Skeletal muscle tissue (tissue), 4 donors: ENCODE results near the gene TRMT61B. TPM values are rescaled to one million over a fixed set of nuclear protein-coding genes. Genes with fewer than 3 reads are reported as not detected.

ENCODE experiments used
- H3K27ac ChIP-seq: one replicate; pipeline ENCODE4 v1.7.0; 2013; ENCODE audit warnings: mild to moderate bottlenecking, low read depth, low read length, inconsistent platforms
- H3K27me3 ChIP-seq, 3 donors: one replicate each; pipeline ENCODE4 v1.7.0; 2013; ENCODE audit warnings: low read length in 3 of 3; ENCODE audit not compliant: control insufficient read depth in 3 of 3, insufficient read depth in 3 of 3
- H3K36me3 ChIP-seq, 3 donors: one replicate each; pipeline ENCODE4 v1.7.0; 2013; ENCODE audit warnings: low read length in 3 of 3; ENCODE audit not compliant: control insufficient read depth in 3 of 3, insufficient read depth in 3 of 3
- H3K4me1 ChIP-seq, 3 donors: one replicate each; pipeline ENCODE4 v1.7.0; 2013; ENCODE audit warnings: low read length in 3 of 3, mild to moderate bottlenecking in 3 of 3; ENCODE audit not compliant: control insufficient read depth in 3 of 3, insufficient read depth in 3 of 3
- H3K4me3 ChIP-seq, 3 donors: one replicate each; pipeline ENCODE4 v1.7.0; 2013; ENCODE audit warnings: low read length in 3 of 3
- H3K9ac ChIP-seq, 3 donors: one replicate each; pipeline ENCODE4 v1.7.0; 2013; ENCODE audit warnings: low read length in 3 of 3, mild to moderate bottlenecking in 3 of 3, moderate library complexity in 2 of 3, low read depth in 1 of 3
- H3K9me3 ChIP-seq, 3 donors: one replicate each; pipeline ENCODE4 v1.7.0; 2013; ENCODE audit warnings: low read length in 3 of 3; ENCODE audit not compliant: control insufficient read depth in 3 of 3
- total RNA-seq: library from RNA; depleted of rRNA; stranded (reverse); fragments of >200 nt; gene quantifications from one replicate; pipeline ENCODE4 v1.2.3, GENCODE V29; 2014
- donor health status: Osteomylitis.

TRMT61B gene
- 25.6 TPM for total RNA-seq

- H3K4me1 ChIP-seq, result peaks cover 22 to 26% (median 26%) of the 10 kb centered on the region in 3 donors
These were observed at the start of gene TRMT61B for GRCh38 chr2:28870146-28870891. Gene TRMT61B, minus strand, starts transcription at chr2:28870309. Its CDS starts 32 bp downstream, at chr2:28870277.

GRCh38 chr2:28915939-28916338, 45.8 kb upstream of the TRMT61B start:
- no peak overlapping the region for H3K27ac ChIP-seq
- no peak overlapping the region for H3K4me3 ChIP-seq
- no peaks in the 10 kb centered on the region for H3K27me3 ChIP-seq
- H3K4me1 ChIP-seq, result no peaks in the 10 kb centered on the region
- H3K36me3 ChIP-seq, result peaks cover 8 to 41% (median 17%) of the 10 kb centered on the region in 3 donors
- H3K9ac ChIP-seq, result no peak overlapping the region
- H3K9me3 ChIP-seq, result no peaks in the 10 kb centered on the region

More at GRCh38 chr2:28870146-28870891, at the start of gene TRMT61B:
- H3K9me3 ChIP-seq, result no peaks in the 10 kb centered on the region
- H3K9ac ChIP-seq, result peak within 1 kb of the TSS; percentile 86 to 98 (median 97)
- peak within 1 kb of the TSS; percentile 97 to 100 (median 98) for H3K4me3 ChIP-seq
- no peaks in the 10 kb centered on the region for H3K27me3 ChIP-seq
- H3K36me3 ChIP-seq, result no peaks in the 10 kb centered on the region
- H3K27ac ChIP-seq, result peak within 1 kb of the TSS; percentile 64

- no peaks in the 10 kb centered on the region for H3K9me3 ChIP-seq
- no peak overlapping the region for H3K9ac ChIP-seq
- H3K36me3 ChIP-seq, result peaks cover 21 to 54% (median 33%) of the 10 kb centered on the region in 3 donors
- no peaks in the 10 kb centered on the region for H3K27me3 ChIP-seq
- H3K4me3 ChIP-seq, result no peak overlapping the region
- H3K27ac ChIP-seq, result no peak overlapping the region
- peaks cover 0 to 6% (median 0%) of the 10 kb centered on the region in 3 donors for H3K4me1 ChIP-seq
These were observed 39.7 kb upstream of the TRMT61B start for GRCh38 chr2:28909655-28910353.

- Histone ChIP-seq H3K4me1 (peaks cover 0 to 7% (median 0%) of the 10 kb centered on the region in 3 donors), H3K27ac (no peak overlapping the region), H3K36me3 (peaks cover 14 to 47% (median 23%) of the 10 kb centered on the region in 3 donors), H3K4me3 (no peak overlapping the region), H3K27me3 (no peaks in the 10 kb centered on the region), H3K9ac (no peak overlapping the region), H3K9me3 (no peaks in the 10 kb centered on the region)
These were observed 38.1 kb upstream of the TRMT61B start for GRCh38 chr2:28908172-28908571.

GRCh38 chr2:28906821-28907220, 36.7 kb upstream of the TRMT61B start:
- no peak overlapping the region for H3K4me3 ChIP-seq
- H3K9me3 ChIP-seq, result no peaks in the 10 kb centered on the region
- no peaks in the 10 kb centered on the region for H3K27me3 ChIP-seq
- H3K4me1 ChIP-seq, result peaks cover 0 to 7% (median 0%) of the 10 kb centered on the region in 3 donors
- H3K36me3 ChIP-seq, result peaks cover 20 to 46% (median 28%) of the 10 kb centered on the region in 3 donors
- no peak overlapping the region for H3K27ac ChIP-seq
- no peak overlapping the region for H3K9ac ChIP-seq

- Histone ChIP-seq H3K9me3 (no peaks in the 10 kb centered on the region), H3K4me3 (no peak overlapping the region), H3K27ac (no peak overlapping the region), H3K9ac (no peak overlapping the region), H3K27me3 (no peaks in the 10 kb centered on the region), H3K4me1 (peaks cover 0 to 7% (median 0%) of the 10 kb centered on the region in 3 donors), H3K36me3 (peaks cover 20 to 43% (median 28%) of the 10 kb centered on the region in 3 donors)
These were observed 36.3 kb upstream of the TRMT61B start for GRCh38 chr2:28906376-28906775.

- H3K36me3 ChIP-seq, result peaks cover 20 to 40% (median 28%) of the 10 kb centered on the region in 3 donors
- H3K4me3 ChIP-seq, result no peak overlapping the region
- H3K9me3 ChIP-seq, result no peaks in the 10 kb centered on the region
- H3K4me1 ChIP-seq, result peaks cover 0 to 7% (median 0%) of the 10 kb centered on the region in 3 donors
- no peaks in the 10 kb centered on the region for H3K27me3 ChIP-seq
- H3K27ac ChIP-seq, result no peak overlapping the region
- H3K9ac ChIP-seq, result no peak overlapping the region
These were observed 35.4 kb upstream of the TRMT61B start for GRCh38 chr2:28905533-28905932.

GRCh38 chr2:28904802-28905457, 34.8 kb upstream of the TRMT61B start:
- Histone ChIP-seq H3K27ac (no peak overlapping the region), H3K4me3 (no peak overlapping the region), H3K36me3 (peaks cover 20 to 40% (median 26%) of the 10 kb centered on the region in 3 donors), H3K4me1 (peaks cover 0 to 7% (median 0%) of the 10 kb centered on the region in 3 donors), H3K9me3 (no peaks in the 10 kb centered on the region), H3K27me3 (no peaks in the 10 kb centered on the region), H3K9ac (no peak overlapping the region)

- Histone ChIP-seq H3K36me3 (peaks cover 15 to 36% (median 24%) of the 10 kb centered on the region in 3 donors), H3K9me3 (no peaks in the 10 kb centered on the region), H3K27ac (no peak overlapping the region)
These were observed 34.2 kb upstream of the TRMT61B start for GRCh38 chr2:28904295-28904694.

More at GRCh38 chr2:28904295-28904694, 34.2 kb upstream of the TRMT61B start:
- no peak overlapping the region for H3K9ac ChIP-seq
- H3K27me3 ChIP-seq, result no peaks in the 10 kb centered on the region
- peaks cover 0 to 7% (median 0%) of the 10 kb centered on the region in 3 donors for H3K4me1 ChIP-seq
- H3K4me3 ChIP-seq, result no peak overlapping the region
